NCI-H82 treated with DMSO at 0.1 percent for 48 hours (cell line): ENCODE data around the gene CREB3L4.
"Not testable (repeated sequence)": the region's sequence is repeated elsewhere in the genome, so short reads cannot be mapped to it uniquely, and the experiment has no call there.

ENCODE experiments used
- DNase-seq: peaks from one replicate; lab custom pipeline; 2025; ENCODE audit not compliant: unreplicated experiment; lab: John Stamatoyannopoulos, UW

Gene CREB3L4

DNA sequence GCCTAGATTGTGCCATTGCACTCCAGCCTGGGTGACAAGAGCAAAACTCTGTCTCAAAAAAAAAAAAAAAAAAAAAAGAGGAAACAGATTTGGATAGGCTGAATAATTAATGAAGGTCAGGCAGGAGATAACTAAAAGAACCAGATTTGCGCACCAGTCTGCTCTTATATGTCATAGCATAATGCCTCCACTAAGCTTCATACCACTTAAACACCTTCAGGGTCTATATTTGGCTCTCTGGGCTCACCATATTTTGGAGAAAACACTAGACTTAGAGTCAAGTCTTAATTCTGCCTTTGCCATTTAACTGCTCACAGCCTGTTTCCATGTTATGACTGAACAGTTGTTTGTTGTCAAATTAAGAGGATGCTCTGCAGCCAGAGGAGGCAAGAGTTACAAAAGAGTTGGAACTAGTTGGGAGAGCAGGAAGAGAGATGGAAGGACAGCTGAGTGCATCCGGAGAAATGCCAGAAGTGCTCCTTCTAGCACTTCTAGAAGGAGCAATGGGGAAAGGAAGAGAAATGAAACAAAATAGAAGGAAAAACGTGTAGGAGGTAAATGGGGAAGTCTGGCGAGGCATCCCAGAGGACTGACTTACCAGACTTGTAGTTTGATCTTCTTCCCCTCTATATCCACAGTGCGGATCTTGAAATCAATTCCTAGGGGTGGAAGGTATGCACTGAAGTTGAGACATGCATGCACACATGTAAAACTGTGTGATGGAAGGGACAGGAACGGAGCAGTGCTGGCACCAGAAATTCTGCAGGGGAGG lies 16.6 kb downstream of the CREB3L4 start:
- DNase-seq: no peak

DNA sequence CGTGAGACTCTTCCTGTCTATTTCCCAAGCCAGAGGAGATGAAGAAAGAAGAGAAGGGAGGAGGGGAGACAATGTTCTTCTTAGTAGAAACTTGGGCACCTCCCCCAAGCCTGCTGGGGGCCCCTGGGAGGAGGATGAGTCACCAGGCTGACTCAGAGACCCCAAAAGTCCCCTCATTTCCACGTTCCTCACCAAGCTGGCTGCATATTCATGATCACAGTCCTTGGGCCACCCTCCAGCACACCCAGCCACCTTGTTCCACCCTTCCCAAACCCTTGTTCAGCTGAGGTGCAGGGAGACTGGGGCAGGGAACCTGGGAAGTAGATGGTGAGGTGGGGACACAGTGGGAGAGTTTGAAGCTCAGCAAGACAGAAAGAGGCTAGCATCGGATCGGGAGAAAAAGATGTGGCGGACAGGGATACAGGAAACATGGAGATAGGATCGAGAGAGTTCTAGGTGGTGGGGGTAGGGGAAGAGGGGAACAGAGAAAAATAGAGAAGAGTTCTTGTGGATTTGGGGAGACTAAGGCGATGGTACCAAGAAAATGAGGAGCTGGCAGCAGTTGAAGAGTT lies 17.7 kb downstream of the CREB3L4 start:
- DNase-seq: no peak

DNA sequence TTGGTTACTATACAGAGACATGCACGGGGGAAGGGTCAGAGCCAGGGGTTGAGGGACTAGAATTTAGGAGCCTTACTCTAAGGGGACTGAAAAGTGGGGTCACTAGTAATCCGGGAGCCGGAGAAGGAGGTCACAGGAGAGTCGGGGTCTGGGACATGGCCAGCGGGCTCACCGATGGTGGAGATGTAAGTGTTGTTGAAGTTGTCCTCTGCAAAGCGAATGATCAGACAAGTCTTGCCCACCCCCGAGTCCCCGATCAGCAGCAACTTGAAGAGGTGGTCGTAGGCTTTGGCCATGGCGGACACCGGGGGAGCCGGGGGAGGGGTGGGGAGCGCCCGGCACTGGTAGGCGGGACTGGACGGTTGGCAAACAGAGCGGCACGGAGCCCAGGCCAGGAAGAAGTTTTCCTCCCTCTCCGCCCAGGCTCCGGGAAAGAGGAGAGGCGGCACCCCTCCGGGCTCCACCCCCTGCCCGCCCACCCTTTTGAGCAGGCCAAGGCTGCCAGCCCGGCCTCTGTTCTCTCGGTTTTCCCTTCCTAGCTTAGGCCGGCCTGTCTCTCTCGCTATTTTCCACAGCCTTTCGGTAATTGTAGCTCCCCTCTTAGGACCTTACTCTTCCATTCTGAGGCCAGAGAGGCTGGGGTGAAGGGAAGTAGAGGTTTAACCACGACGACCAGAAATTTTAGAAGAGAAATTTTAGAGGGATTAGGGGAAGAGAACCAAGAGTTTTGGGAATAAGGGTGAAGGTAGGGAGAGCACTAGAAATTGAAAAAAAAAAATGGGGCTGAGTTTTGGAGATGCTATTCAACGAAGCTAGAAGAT lies 18.4 kb downstream of the CREB3L4 start, which contains the start of gene RAB13:
RAB13 (minus strand) TSS at position 399 of the 821 bp plus-strand sequence; CDS start at position 296, 103 bp downstream.
- peak; percentile 73 for DNase-seq

DNA sequence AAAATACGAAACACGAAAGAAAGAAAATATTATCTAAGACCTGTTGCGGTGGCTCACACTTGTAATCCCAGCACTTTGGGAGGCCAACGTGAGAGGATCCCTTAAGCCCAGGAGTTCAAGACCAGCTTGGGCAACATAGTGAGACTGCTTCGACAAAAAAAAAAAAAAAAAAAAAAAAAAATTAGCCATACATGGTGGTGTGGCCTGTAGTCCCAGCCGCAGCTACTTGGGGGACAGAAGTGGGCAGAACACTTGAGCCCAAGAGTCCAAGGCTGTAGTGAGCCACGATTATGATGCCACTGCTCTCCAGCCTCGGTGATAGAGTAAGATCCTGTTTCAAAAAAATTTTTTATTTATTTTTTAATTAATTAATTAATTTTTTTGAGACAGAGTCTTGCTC lies 19.9 kb downstream of the CREB3L4 start:
- no peak for DNase-seq

DNA sequence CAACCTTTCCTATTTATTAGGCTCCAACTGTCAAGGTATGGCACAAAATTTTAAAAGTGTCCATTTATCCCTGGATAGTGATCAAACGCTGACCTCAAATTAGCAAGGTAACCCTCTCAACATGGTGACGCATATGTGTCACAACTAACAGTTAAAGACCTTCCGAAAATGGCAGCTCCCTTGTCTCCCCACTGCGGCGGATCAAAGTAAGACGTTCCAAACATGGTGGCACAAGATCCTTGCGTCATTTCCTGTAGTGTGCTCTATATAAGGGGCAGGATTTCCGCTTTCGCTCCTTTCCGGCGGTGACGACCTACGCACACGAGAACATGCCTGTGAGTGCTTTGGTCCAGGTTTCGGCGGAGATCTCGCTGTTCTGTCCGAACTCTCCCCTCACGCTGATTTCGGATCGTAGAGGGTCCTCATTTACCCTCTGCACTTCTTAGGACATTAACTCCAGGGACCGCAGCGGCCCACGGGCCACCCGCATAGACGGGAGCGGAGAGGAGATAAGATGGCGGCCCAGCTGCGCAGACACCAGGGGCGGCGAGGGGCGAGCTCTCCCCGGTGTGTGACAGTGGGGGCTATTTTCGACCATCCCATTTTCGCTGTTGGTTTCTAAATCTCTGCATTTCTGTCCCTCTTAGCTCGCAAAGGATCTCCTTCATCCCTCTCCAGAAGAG lies 22.9 kb downstream of the CREB3L4 start, which contains the start of gene RPS27:
RPS27 (plus strand) TSS at position 295 of the 683 bp plus-strand sequence; CDS start at position 330, 35 bp downstream.
- DNase-seq: peak; percentile 99

- no peak for DNase-seq
Measured at GRCh38 chr1:153991151-153991630, 23.5 kb downstream of the CREB3L4 start.

DNA sequence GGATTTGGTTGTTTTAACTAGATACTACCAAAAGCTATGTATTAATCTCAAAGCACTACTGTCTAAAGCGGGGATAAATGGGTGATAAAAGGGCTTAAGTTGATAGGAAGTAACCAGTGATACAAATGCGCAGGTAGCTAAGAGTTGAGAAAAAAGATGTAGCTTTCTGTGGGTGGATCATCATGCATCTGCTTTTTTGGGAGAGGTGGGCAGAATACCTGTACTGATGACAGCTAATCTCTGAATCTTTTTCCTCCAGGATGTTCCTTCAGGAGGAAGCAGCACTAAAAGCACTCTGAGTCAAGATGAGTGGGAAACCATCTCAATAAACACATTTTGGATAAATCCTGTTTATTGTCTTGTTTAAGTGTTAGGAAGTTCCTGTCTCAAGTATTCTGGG lies 24.1 kb downstream of the CREB3L4 start:
- DNase-seq: no peak

- no peak for DNase-seq
Measured at GRCh38 chr1:153995202-153995601, 27.5 kb downstream of the CREB3L4 start.

DNA sequence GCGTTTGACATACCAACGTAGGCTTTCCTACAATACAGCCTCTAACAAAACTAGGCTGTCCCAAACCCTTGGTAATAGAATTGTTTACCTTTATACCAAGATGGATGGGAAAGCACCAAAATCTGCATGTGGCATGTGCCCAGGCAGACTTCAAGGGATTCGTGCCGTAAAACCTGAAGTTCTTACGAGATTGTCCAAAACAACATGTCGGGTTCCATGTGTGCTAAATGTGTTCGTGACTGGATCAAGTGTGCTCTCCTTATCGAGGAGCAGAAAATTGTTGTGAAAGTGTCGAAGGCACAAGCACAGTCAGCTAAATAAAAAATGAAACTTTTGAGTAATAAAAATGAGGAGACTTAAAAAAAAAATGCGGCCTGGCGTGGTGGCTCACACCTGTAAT lies 27.9 kb downstream of the CREB3L4 start:
- DNase-seq: no peak

DNA sequence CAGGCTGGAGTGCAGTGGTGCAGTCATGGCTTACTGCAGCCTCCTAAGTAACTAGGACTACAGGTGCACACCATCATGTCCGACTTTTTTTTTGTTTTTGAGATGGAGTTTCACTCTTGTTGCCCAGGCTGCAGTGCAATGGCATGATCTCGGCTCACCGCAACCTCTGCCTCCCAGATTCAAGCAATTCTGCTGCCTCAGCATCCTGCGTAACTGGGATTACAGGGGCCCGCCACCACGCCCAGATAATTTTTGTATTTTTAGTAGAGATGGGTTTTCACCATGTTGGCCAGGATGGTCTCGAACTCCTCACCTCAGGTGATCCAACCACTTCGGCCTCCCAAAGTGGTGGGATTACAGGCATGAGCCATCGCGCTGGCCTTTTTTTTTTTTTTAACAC lies 29.2 kb downstream of the CREB3L4 start:
- DNase-seq: not testable (repeated sequence)

DNA sequence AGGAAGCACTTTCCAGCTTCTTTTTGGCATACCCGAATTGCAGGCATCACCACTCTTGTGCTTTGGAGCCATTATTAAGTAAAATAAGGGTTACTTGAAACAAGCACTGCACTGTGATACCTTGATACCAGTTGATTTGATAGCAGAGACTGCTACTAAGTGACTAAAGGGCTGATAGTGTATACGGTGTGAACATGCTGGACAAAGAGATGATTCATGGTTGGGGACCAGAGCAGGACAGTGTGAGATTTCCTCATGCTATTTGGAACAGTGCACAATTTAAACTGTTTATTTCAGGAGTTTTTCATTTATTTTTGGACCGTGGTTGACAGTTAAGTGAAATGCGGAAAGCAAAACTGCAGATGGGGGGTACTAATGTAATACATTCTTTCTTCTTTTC lies 32.7 kb downstream of the CREB3L4 start:
- no peak for DNase-seq

DNA sequence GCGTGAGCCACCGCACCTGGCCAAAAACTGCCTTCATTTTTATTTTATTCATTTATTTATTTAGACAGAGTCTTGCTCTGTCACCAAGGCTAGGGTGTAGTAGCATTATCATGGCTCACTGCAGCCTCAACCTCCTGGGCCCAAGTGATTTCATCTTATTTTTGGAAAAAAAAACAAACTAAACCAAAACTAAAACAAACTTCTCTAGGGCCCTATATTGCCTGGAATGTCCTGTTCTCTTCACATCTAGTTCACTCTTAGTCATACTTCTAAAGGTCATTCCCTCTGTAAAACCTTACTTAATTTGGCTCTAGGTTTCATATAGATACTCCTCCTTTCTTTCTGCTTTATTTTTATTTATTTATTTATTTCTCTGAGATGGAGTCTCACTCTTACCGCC lies 38.4 kb downstream of the CREB3L4 start:
- DNase-seq: no peak

GRCh38 chr1:154012129-154012528 lies 44.4 kb downstream of the CREB3L4 start:
- no peak for DNase-seq

DNA sequence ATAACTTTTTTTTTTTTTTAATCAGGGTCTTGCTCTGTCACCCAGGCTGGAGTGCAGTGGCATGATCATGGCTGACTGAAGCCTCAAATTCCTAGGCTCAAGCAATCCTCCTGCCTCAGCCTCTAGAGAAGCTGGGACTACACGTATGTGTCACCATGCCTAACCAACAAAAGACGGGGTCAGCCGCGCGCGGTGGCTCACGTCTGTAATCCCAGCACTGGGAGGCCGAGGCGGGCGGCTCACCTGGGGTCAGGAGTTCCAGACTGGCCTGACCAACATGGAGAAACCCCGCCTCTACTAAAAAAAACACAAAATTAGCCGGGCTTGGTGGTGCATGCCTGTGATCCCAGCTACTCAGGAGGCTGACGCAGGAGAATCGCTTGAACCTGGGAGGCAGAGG lies 44.8 kb downstream of the CREB3L4 start:
- DNase-seq: not testable (repeated sequence)

GRCh38 chr1:154014154-154014907 lies 46.6 kb downstream of the CREB3L4 start:
- DNase-seq: no peak

DNA sequence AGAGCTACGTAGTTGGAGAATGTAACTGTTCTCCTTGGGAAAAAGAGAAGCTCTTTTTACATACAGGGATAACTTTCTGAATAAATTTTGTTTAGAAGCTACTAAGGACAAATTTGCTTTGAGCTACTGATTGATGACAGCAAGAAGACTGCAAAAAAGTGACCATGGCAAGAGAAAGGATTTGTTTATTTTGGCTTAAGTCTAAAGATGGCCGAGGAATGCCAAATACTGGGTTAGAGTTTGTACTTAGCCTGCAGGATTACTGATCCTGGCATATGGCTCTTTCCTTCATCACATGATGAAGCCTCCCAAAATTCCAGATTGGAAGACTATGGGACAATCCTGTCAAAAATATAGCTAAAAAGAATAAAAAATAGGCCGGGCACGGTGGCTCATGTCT lies 51.6 kb downstream of the CREB3L4 start:
- DNase-seq: no peak

- no peak for DNase-seq
Measured at GRCh38 chr1:154019940-154020339, 52.2 kb downstream of the CREB3L4 start.
